Stimulated activated CD8-positive, alpha-beta memory T cell treated with anti-CD3 and anti-CD28 coated beads, Interleukin-12 subunit alpha, Interleukin-12 subunit beta, amount 100 ng/mL, for 4 hours (primary cell): ENCODE measurements around the gene SEMA4D.

Experiments
- DNase-seq: peaks from one replicate; pipeline ENCODE4 v3.0.0-alpha.2; 2020; ENCODE audit warnings: low read depth

Gene SEMA4D

DNA sequence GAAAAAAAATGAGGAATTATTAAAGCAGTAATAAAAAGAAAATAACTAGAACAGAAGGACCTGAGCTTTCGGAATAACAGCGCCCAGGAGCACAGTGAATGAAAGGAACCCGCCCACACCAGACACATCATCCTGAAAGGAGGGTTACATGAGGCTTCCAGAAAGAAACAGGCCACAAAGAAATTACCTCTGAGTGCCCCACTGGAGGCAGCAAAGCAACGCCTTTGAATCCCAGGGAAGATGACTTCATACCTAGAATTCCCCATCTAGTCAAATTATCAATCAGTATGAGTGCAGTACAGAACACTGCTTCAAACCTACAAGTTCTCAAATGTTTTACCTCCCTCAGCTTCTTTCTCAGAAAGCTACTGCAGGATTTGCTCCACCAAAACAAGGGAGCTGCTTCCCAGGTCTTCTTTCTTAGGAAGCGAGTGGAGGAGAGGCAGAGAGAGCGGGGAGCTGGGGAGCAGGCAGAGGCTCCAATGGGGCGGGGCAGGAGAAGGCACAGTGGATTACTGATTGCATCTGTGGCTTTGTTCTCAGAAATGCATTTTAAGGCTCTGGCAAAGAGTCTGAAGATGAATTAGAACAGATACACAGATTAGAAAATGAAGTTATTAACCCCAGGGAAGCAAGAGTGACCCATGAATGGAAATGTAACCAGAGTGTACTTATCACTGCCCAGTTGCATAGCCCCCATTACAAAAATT is 87.1 kb downstream of the SEMA4D start:
- no peak for DNase-seq

DNA sequence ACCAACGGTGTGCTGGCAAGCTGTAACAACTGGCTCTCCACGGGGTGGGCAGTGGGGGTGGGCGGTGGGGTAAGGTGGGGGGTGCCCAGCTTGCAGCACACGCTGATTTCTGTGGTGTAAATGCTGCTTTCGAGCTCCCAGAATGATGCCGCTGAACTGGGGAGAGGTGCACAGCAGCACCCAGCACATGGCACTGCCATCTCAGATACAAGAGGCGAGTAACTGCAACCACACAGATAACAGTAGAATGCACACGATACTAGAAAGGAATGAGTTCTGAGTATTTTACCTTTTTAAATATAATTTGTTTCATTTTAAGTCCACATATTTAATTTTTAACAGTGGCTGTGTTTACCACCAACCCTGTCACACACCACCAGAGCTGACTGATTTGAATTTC is 87.9 kb downstream of the SEMA4D start:
- no peak for DNase-seq

DNA sequence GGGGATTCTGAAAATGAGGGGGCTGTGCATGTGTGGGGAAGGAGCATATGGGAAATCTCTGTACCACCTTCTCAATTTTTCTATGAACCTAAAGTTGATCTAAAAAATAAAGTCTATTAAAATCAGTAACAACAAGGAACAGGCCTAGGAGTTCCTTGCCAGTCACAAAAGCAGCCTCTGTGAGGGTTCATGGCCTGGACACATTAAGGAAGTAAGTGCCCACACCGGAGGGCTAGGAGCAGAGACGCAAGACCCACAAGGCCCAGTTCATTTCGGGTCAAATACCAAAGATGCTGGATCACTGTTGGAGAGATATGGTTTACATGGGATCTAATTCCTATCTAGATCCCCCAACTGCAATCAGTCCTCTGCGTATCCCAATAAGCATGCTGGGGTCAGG is 88.4 kb downstream of the SEMA4D start:
- DNase-seq, result no peak

DNA sequence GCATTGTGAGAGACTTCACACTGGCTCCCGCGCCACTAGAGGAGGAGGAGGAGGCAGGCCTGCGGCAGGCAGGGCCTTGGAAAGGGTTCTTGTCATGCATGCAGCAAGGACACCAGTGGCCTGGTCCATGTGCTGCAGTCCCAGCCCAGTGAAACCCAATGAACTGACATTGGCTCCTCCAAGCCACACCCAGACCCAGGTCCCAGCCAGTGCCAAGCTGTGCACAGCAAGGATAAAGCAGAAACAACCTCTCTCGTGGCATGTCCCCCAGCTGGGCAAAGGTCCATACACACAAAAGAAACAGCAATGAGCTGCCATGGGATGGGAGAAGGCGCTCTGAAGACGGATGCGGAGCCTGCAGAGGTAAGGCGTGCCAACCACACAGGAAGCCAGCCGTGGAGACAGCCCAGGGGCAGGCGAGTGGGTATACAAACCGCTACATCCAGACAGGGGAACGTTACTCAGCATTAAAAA is 89.2 kb downstream of the SEMA4D start:
- peak; percentile 57 for DNase-seq

DNA sequence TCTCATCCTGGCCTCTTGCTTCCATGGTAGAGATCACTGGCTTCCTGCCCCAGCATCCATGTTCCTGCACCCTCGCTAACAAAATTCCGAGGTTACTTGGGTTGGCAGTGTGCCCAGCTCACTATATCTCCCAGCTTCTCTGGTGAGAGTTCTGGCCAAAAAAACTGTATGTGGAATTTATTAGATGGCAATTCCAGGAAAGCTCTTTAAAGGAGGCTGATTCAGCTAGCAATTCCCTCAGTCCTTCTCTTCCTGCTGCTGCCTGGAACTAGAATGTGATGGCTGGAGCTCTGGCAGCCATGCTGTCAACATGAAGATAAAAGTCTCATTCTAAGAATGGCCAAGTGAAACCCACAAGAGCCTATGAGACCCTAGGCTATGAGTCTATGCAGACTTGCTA is 90.8 kb downstream of the SEMA4D start:
- DNase-seq, result no peak

DNA sequence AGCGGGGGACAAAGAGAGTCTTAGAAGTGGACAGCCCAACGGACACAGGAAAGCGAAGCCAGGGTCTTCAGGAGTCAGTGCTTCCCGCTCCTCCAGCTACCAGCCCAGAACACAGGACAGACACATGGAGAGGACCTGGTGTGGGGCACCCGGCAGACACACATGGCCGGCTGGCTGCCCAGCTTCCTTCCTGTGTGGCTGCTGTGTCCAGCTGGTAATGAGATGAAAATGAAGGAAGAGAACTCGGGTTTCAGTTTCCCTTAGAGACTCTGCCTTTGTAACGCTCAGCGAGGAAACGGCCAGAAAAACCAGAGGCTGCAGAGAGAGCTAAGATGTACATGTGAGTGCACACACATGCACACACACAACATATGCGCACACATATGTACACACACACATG is 92.1 kb downstream of the SEMA4D start:
- no peak for DNase-seq

DNA sequence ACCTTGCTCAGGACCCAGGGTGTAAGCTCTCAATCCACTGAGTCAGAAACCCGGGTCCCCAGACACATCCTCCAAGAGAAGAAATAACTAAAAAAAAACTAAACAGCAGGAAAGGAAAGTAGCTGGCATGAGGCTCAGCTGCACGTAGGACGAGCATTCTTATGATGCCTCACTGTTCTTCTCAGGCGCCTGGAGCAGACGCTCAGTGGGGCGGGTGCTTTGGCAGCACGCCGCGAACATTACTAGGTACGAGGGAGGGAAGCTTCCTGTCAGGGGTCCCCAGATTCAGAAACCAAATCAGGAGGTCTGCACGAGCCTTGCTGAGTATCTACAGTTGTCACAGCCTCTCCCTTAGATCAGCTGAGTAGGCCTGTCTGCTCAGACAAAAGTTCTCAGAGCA is 93.8 kb downstream of the SEMA4D start:
- no peak for DNase-seq

DNA sequence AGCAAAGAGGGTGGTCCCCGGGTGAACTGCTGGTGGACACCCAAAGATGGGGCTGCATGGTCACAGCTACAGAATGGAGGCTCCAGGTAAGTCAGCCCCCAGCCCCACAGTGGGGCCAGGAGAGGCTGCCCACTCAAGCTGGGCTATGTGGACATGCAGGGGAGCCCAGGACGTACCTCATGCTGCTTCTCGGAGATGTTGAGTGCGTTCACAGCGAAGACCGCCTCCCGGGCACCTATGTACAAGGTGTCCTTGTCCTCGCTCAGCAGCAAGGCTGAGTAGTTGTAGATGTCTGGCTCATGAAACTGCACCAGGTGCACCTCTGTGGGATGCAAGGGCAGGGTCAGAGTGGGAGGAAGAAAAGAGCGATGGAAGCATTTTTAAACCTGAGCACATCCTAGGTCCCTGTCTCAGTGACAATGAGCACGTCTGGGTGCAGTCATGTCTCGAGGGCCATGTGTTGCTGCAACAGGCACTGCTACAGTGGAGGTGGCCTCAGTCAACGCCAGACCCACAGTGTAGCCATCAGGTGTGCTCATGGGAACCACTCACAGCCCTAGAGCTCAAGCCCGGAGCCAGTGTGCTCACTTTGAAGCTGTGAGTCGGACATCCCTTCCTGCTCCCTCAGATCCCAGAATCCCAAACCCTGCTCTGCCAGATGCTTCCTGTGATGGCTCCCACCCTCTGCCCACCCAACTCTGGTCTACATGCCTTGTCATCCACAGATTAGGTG is 95.1 kb downstream of the SEMA4D start:
- DNase-seq, result no peak

DNA sequence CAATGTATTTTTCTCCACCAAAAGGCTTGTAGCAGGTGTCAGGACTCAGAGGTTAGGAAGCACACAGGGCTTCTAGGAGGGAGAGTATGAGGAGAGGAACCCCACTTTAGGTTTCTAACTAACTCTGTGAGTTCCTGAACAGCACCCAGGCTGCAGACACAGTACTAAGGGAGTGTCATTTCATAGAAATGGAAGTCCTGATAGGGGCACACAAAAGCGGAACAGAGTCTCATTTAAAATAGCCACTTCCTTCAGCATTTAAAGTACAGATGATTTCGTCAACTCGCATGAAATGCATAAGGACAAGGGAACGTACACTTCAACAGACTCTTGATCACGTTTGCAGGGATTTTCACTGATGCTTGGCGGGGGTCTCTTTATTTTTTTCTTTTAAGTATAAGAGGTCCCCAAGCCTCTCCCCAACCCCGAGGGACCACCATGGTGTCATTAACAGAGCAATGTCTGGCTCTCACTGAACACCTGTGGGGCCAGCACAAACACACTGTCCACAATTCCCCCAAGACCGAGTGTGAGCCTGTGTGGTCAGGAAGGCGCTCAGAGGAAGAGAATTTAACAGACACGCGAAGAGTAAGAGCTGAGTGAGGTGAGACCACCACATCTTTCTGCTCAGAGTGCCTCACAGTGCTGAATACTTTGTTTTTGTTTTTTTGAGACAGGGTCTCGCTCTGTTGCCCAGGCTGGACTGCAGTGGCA is 97.4 kb downstream of the SEMA4D start:
- DNase-seq, result no peak

DNA sequence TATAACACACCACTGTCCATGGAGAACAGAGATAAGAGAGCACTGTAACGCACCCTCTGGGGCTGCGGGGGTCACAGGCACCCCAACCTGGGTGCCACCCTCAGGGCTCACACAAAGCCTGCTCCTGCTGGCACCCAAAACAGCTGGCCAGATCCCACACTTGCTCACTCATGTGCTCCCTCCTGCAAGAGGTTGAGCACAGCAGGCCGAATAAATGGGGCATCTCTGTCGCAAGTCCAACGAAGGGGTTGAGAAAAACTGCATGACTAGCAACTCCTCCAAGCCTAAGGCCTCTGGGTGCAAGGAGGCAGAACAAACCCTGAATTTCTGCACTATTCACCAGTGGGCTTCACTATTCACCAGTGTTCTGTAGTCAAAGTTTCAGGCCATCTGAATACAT is 99.3 kb downstream of the SEMA4D start:
- DNase-seq, result no peak

DNA sequence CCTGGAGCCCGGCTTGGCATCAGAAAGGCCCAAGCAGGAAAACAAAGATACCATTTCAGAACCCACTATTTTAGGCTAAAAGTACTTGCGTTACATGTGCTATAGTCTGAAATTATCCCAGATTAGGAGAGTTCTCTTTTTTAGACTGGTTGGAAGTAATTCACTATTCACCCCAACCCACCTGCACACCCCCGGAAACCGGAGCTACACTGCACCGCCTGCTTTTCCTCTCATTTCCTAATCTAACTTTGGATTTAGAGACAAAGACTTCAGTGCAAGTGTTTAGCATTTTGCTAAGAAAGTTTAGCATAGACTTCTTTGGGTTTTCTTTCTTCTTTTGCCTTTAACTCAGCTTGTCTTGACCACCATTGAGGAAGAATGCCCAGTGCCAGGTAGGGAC is 100.4 kb downstream of the SEMA4D start:
- no peak for DNase-seq

DNA sequence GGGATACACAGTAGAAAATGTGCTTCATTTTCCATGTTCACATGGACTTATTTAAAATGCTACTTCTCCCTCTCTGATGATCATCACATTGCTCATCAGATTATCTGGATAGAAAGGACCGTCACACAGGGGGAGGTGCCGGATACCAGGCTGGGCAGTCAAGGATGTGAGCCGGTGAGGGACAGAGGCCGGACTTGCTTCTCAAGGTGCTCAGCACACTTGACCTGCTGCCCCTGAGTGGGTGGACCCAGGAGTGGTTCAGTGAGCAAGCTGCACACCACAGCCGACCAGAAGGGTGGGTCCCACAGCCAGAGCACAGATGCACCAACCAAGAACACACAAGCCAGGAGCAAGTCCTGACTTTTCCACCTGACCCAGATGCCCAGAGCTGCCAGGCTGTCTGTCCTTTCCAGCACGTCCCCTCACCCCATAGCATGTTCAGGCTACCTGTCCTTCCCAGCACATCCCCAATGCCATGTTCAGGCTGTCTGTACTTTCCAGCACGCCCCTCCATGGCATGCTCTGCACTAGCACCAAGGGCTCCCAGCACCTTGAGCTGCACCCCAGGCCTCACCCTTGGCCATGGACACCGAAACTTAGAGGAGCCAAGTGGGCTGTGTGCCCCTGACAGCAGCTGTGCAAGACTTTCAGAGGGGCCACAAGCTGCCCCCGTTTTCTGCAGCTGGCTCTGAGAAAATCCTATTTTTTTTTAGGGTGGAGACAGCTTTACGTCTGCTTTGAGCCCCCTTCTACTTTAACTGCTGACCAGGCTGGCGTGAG is 101.8 kb downstream of the SEMA4D start:
- DNase-seq, result no peak

DNA sequence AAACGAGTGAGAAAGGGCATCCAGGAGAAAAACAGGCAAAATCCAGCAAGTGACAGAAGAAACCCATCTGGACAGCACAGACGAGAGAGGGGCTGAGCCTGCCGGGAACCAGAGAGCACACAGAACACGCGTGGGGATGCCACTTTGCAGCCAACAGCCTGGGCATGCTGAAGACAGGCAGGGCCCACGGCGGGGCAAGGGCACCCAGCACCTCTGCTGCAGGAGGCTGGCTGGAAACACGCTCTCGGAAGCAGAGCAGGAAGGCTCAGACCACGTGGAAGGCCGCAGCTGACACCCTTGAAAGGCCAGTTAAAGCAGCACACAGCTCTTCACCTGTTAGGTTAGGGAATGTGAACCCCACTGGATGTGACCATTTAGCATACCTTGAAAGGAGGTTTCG is 103.5 kb downstream of the SEMA4D start:
- DNase-seq, result no peak

DNA sequence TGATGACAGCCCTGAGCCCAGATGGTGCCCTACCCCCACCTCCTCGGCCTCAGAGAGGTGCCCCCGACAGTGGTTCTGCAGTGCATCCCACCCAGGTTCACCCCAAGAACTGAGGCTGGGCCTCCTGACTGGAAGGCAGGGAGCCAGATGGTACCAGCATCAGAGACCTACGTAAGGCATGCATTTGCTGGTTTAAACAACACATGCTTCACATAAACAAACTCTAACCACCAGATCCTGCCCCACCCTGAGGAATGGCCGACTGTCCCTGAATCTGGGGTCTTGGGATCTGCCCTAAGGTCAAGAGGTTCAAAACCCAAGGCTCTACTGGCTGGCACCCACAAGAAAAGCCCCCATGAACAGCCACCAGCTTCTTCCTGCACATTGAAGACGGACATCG is 106.3 kb downstream of the SEMA4D start:
- no peak for DNase-seq

DNA sequence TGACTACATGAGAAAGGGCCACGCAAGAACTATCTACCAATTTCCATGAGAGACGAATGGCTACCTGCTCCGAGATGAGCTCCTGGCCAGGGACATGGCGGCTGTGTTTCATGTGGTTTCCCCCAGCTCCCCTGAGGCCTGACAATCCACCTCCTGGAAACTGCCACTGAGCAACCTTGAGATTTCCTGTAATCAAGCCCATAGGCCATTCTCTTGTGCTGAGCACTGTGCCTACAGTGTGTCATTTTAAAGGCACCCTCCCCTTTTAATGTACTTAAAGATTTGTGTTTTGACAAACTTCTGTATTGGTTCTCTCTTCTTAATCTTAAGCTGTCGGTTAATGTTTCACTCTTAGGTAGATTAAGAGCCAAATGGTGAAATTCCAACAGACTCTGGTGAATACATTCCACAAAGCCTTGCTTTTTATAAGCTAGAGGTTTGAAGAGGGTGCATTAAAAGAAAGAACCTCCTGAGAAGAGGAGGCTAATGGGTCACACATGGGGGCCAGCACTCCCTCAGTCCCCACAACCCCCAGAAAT is 107.3 kb downstream of the SEMA4D start:
- no peak for DNase-seq

DNA sequence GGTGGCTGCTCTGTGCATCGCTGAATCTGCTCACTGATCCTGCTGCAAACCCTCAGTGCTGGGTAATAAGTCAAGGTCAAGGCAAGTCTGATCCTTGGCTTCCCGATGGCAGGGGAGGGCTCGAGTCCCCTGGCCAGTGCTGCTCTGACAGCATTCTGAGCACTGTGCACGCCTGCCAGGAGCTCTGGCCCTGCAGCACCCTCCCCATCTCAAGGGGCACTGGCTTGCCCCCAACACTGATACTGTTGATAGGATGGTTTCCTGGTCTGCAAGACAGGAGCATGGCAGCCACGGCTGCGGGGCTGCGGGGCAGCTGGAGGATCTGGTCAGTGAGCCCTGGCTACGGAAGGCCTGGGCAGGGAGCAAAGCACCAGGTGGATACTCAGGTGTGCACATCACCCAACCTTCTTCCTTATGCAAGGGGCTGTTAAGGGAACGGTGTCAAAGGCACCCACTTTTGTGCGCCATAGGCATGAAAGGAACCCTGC is 107.8 kb downstream of the SEMA4D start:
- DNase-seq, result no peak

DNA sequence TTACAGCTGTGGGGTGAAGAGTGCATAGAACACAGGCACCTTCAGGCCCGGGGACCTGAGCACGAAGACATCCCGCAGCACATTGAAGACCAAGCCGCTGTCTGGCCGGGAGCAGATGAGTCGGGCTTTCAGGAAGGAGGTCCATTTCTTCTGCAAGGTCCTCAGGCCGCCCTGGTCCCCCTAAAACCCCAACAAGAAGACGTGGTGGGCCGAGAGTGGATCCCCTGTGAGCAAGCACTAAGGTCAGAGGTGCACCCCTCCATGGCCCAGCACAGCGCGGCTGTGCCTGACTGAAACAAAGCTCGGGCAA is 109.1 kb downstream of the SEMA4D start:
- DNase-seq, result no peak

DNA sequence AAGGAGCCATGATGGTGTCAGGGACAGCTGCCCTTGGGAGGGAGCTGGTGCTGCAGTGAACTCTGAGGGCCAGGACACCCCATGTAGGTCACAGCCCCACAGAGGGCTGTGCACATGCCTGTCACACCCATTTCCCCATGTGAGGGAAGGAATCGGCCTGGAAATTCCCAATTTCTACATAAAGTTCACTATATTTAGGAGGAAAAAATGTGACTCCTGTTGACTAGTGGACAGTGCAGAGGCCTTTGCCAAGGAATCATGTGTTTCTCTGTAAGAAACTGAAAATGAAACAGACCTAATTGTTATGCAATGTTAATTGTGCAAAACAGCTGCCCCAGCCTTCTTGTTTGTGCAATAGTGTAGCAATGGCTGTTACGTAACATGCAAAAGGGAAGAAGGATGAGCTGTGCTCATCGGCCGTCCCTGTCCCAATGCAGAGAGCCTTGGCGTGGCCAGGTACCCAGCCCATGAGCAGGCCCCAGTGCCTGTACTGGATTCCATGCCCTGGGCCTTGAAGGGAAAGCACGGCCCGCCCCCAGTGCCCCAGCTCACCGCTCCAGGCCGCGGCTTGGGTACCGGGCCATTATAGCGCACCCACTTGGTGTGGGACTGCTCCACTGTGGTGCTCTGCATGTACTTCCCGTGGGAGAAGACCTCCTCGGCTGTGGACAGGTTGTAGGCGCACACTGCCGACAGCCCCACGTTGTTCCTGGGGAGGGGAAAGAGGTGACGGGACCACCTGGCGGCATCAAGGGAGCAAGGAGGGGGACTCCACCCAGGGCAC is 109.6 kb downstream of the SEMA4D start:
- DNase-seq, result no peak

DNA sequence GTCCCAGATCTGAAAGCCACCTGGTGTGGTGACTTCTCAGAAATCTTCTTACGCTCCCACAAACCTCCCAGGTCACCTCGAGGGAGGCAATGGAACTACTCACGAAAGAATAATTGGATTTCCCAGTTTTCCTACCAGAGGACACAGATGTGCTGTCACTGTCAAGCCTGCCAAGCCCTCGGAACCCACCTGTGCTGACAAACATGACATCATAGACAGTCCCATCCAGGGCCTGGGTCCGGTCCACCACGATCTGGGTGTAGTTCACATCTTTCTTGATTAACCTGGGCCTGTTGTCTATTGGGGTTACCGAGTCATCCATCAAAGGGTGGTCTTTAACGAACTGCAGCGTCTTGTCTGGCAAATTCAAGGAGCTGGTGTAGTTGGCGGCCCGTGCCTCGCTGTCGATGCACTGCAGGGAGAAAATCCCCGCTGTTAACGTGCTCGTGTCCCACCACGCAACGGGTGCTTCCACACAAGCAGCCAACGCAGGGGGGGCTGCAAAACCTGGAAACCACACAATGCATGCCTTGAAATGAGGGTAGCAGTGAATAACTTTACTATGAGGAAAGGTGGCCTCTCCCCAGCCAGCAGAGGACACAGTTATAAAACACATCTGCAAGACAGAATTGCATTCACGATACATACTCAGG is 110.6 kb downstream of the SEMA4D start:
- no peak for DNase-seq

DNA sequence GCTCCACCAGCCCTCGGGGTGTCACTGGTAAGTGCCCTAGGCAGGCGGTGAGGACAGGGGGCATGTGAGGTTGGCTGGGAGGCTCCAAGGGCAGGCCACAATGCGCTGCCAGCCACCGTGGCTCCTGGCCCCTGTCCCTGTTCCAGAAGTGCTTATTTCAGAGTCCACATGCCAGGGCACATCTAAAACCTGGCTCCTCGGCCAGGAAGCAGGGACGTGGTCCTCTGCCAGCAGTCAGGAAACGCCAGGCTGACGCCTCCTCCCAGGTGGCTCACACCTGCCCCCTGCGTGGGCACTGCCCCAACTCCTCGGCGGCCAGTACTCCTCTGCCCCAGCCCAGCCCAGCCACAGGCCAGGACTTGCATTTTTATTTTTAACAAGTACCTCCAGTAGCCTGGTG is 111.1 kb downstream of the SEMA4D start:
- no peak for DNase-seq

DNA sequence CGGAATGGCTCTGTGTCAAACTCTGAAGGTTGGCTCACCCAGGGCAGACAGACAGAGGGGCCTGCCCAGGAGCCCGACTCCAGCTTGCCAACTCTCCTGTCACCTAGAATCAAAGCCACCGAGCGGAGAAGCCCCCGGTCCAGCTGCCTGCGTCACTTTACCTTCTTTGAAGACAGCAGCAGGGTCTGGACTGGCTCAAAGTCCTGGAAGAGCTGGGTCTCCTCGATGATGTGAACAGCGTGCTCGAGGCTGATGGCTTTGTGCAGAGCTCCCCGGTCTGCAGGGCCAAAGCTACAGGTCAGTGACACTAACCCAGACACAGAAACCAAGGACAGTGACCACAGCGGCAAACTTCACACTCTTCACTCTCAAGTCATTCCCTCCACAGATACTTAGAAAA is 111.7 kb downstream of the SEMA4D start:
- DNase-seq, result no peak
